Suprapubic skin (tissue), 4 donors: ENCODE data around the gene PLCZ1.

Experiments
- CTCF ChIP-seq, 2 donors: fragments of 200-600 bp in 1 of 2; fragments of 450-650 bp in 1 of 2; sonication (generic) in 1 of 2; IDR thresholded peaks; one replicate each; pipeline ENCODE4 v1.5.1; 2016 to 2019; ENCODE audit warnings: antibody characterized with exemption in 2 of 2, mild to moderate bottlenecking in 1 of 2, moderate library complexity in 1 of 2
- EP300 ChIP-seq: sonication (generic); formaldehyde crosslinking; IDR thresholded peaks from one replicate; pipeline ENCODE4 v1.6.1; 2017; ENCODE audit warnings: antibody characterized with exemption
- POLR2A ChIP-seq, 2 donors: fragments of 450-650 bp; IDR thresholded peaks; one replicate each; pipeline ENCODE4 v1.6.1; 2017; ENCODE audit warnings: antibody characterized with exemption in 2 of 2, mild to moderate bottlenecking in 2 of 2, moderate library complexity in 2 of 2
- POLR2AphosphoS5 ChIP-seq, 3 donors: sonication (generic); formaldehyde crosslinking; IDR thresholded peaks; one replicate each; pipeline ENCODE4 v1.6.1; 2017; ENCODE audit warnings: antibody characterized with exemption in 3 of 3

- TF ChIP-seq CTCF (IDR thresholded peaks at IDR 0.05) (no peak), POLR2AphosphoS5 (IDR thresholded peaks at IDR 0.05) (no peak), EP300 (no peak), POLR2A (IDR thresholded peaks at IDR 0.05) (no peak)
These were observed 17.5 kb upstream of the PLCZ1 start for GRCh38 chr12:18755341-18755740.
